ENCODE data around the gene MFSD6L.

MFSD6L gene, protein sequence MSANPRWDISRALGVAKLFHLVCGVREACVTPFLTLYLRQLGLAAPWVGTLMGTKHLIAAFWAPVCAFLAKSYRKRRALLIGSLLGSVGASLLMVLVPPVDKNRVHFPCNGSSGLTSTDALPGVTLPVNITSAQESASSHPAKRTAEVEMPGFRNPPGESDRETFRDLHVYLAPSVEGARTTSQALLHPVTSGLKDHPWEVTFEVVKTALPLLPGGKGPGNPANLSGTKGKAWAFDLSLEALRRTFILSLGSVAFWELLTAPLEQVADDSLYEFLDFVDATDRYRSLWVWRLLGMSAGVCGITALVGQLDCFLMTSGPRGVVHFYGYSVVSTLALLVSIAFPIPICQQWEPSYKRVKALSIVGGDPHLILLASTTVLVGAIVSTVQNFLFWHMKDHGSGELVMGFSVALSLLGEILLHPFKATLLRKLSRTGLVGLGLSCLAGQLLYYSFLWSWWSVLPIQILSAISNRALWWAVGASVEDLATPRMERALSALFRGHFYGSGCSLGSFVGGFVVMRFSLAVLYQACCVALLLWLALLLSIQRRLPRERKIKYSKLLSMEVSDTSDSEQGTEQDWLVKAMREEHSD

DNA sequence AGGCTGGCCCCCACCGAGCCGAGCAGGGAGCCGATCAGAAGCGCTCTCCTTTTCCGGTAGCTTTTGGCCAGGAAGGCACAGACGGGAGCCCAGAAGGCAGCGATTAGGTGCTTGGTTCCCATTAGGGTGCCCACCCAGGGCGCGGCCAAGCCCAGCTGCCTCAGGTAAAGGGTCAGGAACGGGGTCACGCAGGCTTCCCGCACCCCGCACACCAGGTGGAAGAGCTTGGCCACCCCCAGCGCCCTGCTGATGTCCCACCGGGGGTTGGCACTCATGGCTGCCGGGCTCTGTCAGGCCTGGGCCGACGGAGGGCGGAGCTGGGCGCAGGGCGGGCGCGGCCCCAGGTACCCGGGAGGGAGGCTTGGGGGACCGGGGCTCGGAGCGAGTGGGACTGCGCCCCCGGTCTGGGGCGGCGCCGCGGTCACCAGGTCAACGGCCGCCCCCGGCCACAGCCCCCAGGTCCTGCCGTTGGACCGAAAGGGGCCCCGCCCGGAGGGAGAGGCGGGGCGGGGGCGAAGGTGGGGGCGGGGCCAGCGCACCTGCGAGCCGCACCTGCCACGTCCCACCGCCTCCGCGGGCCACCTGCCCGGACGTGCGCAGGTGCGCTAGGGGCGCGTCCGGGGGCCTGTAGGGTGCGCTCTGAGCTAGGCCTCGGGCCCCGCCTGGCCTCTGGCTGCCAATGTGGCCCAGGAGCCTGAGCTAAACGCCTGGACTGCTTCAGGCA, at the start of gene MFSD6L:
MFSD6L (minus strand) TSS at position 520 of the 724 bp plus-strand sequence; CDS start at position 275, 245 bp downstream.
- no peak for DNase-seq (ENCODE audit: low spot score)

DNA sequence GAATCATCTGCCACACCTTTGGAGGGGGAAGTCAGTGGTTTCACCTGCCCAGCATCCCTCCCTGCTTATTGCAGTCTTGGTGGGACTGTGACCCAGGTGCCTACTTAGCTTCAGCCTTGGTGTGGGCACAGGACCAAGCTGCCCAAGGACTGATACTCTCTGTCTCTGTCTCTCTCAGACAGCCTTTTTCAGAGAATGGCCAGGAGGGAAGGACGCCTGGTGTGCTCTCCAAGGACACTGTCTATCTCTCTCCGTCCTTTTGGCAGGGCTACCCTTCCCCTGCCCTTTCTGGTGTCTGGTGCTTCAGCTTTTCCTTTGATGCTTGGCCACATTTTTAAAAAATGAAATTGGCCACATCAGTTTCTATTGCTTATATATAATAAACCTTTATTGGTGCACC, 48.7 kb upstream of the MFSD6L start:
- DNase-seq (ENCODE audit: low spot score): no peak

- DNase-seq (ENCODE audit: low spot score): no peak
These were observed 47.6 kb upstream of the MFSD6L start for GRCh38 chr17:8846768-8847211.

GRCh38 chr17:8844229-8845218, 45.4 kb upstream of the MFSD6L start:
- DNase-seq (ENCODE audit: low spot score): no peak

GRCh38 chr17:8843344-8843743, 44.2 kb upstream of the MFSD6L start:
- no peak for DNase-seq (ENCODE audit: low spot score)

GRCh38 chr17:8841844-8842243, 42.7 kb upstream of the MFSD6L start:
- no peak for DNase-seq (ENCODE audit: low spot score)

- DNase-seq (ENCODE audit: low spot score): no peak
These were observed 40.3 kb upstream of the MFSD6L start for GRCh38 chr17:8839410-8839935.

DNA sequence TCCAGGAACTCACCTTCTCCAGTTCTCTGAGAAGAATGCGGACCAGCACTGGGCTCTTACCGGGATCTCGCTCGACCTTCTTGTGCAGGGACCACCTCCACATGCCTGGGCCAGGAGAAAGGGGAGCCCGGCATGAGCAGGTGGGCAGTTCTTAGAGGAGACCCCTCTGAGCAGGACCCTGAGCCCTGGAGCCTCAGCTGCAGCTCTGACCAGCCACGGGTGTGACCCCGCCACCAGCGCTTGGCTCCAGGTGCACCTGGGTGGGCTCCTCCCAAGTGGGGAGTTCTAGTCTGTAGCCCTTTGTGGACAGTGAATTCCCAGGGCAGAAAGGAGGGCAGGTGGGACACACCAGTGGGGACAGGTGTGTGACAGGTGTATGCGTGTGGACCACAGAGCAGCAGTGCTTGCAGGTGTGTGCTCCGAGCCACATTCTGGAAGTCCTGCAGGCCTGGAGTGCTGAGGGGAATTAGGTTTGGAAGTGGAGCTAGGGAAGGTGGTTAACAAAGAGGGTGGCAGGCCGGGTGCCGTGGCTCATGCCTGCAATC, 39.5 kb upstream of the MFSD6L start:
- no peak for DNase-seq (ENCODE audit: low spot score)

DNA sequence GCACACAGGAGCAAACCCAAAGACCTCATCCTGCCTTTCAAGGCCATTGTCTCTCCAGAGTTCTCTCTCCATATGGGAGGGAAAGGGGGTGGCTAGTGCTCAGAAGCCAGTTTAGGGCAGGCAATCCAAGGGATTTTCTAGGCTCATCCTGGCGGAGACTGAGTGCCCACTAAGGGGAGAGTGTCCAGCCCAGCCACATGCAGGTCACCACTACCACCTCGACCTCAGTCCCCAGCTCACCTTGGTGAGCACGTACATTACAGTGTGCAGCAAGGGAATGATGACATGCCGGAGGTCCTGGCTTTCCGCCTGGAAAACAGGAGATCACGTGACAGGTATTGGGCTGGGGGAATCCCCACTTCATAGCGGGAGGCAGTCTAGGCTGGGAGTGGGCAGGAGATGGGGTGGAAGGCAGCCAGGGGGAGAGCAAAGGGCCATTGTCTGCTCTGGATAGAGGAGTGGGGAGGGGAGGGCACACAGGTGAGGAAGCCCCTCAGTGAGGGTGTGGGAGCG, 38.5 kb upstream of the MFSD6L start:
- no peak for DNase-seq (ENCODE audit: low spot score)

DNA sequence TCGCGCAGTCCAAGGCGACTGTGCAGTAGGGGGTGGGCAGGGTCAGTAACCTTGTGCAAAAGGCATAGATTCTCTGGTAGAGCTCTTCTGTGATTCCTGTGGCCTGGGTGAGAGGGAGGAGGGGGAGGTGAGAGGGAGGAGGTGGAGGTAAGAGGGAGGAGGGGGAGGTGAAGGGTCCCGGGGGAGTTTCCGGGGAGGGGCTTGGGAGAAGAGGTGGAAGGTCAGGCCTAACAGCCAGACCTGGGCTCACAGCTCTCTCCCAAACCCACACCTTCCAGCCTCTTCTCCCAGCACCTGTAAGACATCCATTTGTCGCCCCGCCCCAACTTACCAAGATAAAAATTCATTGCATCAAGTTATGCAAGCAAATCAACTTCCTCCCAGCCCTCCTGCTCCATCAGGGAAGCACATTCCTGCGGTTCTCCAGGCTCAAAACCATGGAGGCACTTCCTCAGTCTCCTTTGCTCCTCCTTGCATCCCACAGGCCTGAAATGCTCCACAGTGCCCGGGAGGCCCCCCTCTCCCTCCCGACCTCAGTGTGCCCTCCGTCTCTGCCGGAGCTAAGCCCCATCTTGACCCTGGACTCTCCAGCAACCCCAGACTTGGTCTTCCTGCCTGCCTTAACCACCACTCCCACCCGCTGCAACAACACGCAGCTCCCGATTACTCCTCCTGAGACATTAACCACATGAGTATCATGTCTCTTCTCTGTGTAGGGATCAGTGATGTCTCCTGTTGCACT, 37.8 kb upstream of the MFSD6L start:
- no peak for DNase-seq (ENCODE audit: low spot score)

DNA sequence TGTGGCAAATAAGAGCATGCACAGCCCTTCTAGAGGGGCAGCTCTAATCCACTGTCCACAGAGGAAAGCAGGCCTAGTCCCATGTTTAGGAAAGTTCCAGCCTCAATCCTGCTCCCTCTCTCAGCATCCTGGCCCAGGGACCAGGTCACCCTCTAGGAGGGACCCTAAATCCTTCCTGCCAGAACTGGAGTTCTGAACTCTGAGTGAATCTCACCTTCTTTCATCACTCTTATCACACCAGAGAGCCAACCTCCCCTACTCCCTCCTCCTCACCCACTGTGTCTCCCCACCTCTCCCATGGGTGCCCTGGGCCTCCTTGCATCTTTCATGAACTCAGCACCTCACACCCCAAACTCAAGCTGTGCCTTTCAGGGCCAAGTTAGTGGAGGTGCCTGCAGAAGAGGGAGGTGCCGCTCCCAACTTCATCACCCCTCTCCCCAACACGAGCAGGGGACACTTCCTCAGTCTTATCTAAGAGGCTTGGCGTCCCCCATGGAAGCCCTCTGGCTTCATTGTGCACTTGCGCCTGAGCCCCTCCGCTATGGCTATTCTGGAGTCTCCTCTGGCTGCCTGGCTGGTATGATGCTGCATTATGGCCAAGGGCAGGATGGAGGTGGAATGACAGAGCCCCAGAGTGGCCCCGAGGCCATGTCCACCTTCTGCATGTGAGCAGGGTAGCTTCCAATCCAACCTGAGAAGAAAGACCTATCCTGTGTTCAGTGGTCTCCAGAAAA, 36.6 kb upstream of the MFSD6L start:
- DNase-seq (ENCODE audit: low spot score): no peak

DNA sequence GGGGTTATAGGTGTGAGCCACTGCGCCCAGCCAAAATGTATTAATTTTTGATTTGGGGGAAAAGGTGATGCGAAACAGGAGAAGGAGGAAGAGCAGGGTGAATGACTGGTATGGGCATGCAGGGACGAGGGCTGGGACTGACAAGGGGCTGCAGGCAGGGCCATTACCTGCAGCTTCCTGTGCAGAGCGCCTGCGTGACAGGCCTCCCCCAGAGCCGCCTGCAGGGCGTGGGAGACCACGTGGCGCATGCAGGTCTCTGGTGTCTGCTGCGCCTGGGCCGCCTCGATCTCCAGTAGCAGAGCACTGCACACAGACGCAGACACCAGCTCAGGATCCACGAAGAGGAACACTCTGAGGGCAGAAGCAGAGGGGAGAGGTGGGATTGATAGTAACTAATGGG, 35.9 kb upstream of the MFSD6L start:
- no peak for DNase-seq (ENCODE audit: low spot score)

- peak; percentile 30 for DNase-seq (ENCODE audit: low spot score)
These were observed 33.7 kb upstream of the MFSD6L start for GRCh38 chr17:8832711-8833352.

- DNase-seq (ENCODE audit: low spot score): no peak
These were observed 32.2 kb upstream of the MFSD6L start for GRCh38 chr17:8831234-8831849.

- DNase-seq (ENCODE audit: low spot score): no peak
These were observed 31.0 kb upstream of the MFSD6L start for GRCh38 chr17:8830141-8830540.

DNA sequence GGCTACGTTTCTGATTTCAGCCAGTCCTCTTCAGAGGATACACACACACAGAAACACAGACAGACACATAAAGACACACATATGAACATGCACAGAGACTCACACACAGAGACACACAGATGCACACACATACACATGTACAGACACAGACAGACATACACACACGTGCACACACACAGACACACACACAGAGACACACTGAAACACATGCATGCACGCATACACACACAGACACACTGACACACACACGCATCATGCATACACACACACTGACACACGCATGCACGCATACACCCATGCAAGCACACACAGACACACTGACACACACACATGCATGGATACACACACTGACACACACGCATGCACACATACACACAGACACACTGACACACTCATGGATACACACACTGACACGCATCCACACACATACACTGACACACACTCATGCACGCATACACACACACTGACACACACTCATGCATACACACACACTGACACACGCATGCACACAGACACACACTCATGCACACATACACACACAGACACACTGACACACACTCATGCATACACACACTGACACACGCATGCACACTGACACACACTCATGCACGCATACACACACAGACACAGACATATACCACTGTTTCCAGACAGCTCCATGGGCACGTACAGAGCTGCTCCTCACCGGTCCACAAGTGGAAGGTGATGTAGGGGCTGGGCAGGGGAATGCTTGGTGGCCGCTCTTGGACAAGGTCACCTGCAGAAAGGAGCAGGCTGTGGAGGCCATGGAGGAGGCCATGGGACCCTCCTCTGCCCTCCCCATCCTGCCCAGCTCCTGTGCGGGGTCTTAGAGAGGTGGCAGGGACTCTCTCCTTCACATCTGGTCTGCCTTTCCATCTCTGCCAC, 30.1 kb upstream of the MFSD6L start:
- no peak for DNase-seq (ENCODE audit: low spot score)

- no peak for DNase-seq (ENCODE audit: low spot score)
These were observed 29.3 kb upstream of the MFSD6L start for GRCh38 chr17:8828517-8828875.
